Cardiac septum (tissue), 1 donor: ENCODE data around the gene DTX4. TPM values are rescaled to one million over a fixed set of nuclear protein-coding genes. Genes with fewer than 3 reads are reported as not detected.

Experiments
- DNase-seq: peaks from one replicate; pipeline ENCODE4 v3.0.0-alpha.2; 2020; ENCODE audit warnings: low spot score
- intact Hi-C: fragments of 100-400 bp; cut with DNase I; formaldehyde crosslinking; loops from one replicate; pipeline ENCODE4 v1.14.0; 2022
- total RNA-seq: library from RNA; stranded (reverse); fragmentation: NEBNext Ultra II Directional; extraction: Animal tissue kit (Norgen Biotek cat#: 25700); gene quantifications from one replicate; pipeline ENCODE4 v1.2.1, GENCODE V29; 2021
- donor health status: DM: no; HTN: no; CAD: no.

Gene DTX4
- total RNA-seq, 1 donor from 2014 or later = 1.5 TPM

DNA sequence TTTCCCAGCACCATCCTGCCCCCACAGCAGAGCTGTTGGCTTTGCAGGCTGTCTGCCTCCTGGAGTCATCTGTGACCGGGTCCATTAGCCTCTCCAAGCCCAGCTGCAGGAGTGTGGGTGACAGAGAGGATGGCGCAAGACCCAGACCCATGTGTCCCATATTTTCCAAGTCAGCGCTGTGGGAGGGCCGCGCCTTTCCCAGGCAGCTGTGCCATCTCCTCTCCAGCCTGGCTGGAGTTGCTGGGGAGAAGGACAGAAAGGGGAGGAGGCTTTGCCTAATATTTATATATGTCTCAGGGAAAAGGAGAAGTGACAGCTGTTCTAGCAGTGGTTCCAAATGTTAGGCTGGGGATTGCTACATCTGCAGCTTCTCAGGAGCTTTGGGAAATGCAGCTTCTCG lies 15.7 kb downstream of the DTX4 start:
- no peak for DNase-seq
- intact Hi-C loops = no loop called here

DNA sequence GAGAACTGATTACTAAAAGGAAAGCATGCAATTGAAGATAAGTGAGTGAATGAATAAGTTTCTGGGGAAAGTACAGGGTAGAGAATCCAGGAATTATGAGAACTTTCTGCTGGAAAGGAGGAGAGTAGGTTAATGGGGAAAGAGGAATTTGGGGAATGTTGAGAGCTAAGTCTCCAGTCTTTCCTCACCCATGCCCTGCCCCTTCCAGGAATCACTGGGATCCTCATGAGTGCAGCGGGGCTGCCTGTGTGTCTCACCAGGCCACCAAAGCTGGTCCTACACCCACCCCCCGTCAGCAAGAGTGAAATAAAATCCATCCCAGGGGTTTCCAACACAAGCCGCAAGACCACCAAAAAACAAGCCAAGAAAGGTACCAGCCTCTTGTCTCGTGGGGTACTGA lies 17.0 kb downstream of the DTX4 start:
- intact Hi-C loops = no loop called here
- no peak for DNase-seq

DNA sequence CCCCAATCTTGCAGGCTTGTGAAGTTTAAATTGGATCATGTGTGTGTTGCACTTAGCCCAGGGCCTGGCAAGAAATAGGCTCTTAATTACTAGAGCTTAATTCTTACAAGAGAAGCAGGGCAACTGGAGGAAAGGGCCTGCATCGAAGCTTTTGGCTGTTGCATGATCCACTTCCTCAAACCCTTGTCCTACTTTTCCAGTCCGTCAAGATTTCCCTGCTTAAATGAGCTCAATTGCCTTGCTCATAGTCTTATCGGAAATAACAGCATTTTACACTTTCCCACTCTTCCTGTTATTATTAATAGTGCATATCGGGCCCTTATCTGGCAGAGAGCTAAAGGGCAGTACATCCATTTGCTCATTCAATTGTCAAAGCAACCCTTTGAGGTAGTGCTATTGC lies 18.1 kb downstream of the DTX4 start:
- intact Hi-C loops = no loop called here
- no peak for DNase-seq

DNA sequence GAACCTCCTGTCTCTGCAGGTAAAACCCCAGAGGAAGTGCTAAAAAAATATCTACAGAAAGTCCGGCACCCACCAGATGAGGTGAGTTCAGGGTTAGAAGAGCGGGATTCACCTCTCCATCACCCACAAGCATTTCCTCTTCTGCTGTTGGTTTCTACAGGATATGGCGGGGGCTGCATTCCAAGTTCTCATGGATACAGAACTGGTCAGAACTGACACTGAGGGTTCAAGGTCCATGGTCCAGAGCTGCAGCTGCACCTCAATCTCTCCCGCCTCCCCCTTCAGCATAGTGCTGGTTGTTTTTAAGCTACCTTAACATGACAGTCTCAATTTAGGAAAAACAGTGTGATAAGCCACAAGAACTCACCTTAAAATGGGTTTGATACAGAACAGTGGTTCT lies 19.2 kb downstream of the DTX4 start:
- DNase-seq = no peak
- intact Hi-C loops = no loop called here

DNA sequence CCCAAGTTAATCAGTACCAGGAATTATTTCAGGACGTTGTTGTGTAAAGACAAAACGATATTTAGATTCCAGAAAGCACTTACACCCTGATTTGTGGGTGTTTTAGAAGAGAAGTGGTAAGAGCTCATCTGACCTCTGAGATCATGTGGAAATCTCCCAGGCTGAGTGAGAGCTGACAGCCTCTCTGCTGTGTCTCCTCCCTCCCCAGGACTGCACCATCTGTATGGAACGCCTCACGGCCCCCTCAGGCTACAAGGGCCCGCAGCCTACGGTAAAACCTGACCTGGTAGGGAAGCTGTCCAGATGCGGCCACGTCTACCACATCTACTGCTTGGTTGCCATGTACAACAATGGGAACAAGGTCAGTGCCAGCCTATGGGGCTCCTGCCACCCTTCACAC lies 20.0 kb downstream of the DTX4 start:
- intact Hi-C loops = no loop called here

DNA sequence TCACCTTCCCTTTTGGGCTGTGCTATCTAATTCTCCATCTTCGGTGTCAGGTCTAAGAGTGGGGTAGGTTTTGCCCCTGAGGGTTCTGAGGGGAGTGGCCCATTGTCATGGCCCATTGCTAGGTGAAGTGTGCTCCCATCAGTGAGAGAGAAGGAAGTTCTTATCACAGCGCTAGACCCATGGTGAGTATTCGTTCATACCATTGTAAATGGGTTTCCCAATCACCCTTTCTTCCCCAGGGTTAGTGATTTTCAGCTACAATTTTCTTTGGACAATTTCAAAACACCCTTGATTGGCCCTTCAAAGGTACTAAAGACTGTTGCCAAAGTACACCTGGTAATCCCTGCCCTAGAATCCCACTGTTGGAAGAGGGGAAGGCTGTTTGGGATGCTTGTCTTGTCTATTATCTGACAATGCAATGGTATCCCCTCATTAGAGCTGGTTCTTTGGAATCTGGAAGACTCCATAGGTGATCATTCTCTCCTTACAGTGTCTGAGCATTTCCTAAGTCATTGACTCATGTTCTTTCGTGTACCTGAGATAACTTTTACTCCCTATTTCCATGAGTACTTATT lies 20.6 kb downstream of the DTX4 start:
- DNase-seq = no peak
- intact Hi-C loops = no loop called here

More for the DNA sequence above, 20.0 kb downstream of the DTX4 start:
- no peak for DNase-seq

DNA sequence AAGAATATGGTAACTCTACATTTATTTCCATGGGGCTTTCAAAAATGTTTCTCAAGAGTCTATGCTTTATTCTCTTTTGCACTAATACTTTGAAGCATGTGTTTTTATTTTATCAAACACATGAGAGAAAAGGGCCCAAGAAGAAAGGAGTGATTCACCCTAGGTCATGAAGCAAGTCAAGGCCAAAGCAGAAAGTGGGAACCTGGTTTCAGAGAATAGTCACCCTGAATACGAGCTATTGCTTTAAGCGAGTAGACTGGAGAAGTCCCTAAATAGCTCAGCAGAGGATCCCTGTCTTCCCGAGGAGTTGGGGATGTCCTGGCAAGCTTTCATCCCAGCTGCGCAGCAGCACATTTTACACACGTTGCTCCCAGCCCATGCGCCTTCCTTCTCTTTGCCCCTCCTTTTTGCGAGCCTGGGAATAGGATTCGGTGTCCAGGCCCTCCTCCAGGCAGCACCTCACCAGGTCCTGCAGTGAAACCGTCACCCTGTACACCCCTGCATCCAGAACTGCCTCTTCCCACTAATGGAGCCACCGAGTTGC lies 21.7 kb downstream of the DTX4 start:
- DNase-seq = no peak
- intact Hi-C loops = no loop called here

DNA sequence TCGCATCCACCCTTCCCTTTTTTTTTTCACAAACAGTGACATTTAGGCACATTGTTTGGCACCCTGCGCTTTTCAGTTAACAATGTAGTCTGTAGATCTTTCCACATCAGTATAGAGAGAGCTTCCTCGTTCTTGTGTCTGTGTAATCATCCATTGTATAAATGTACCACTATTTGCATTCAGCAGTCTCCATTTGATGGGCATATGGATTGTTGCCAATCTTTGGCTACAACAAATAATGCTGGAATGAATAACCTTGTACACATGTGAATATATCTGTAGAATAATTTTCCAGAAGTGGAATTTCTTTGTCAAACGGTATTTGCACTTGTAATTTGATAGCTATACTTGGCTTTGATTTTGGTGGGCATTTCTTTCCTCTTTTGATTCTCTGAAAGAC lies 23.7 kb downstream of the DTX4 start:
- DNase-seq = no peak
- intact Hi-C loops = no loop called here

DNA sequence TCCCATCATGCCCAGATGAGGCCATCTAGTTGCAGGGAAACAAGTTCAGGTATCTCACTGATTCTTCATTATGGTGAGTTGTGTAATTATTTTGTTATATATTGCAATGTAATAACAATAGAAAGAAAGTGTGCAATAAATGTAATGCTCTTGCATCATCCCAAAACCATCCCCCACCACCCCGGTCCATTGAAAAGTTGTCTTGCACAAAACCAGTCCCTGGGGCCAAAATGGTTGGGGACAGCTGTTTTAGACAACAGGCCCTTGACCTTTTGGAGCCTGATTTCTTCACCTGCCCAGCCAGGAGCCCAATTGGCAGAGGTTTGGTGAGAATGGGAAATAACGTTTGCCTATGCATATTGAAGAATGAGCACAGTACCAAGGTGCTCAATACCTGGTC lies 24.8 kb downstream of the DTX4 start:
- no peak for DNase-seq
- intact Hi-C loops = no loop called here

DNA sequence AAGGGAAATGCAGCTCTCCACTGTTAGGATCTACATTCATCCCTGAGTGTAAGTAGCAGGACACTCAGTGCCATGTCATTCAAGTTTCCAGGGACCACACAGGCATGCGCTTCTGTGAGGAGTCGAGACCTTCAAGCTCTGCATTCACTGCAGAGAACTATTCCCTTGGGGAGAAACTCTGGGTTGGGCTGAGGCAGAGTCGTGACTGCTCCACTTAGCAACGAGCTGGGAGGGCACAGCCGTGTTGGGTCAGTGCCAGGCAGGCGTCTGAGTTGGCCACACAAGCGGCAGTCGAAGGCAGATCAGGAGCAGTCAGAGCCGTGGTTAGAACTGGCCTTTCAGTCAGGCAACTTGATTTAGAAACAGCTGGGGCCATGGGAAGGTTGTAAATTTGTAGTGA lies 26.1 kb downstream of the DTX4 start:
- no peak for DNase-seq
- intact Hi-C loops = no loop called here

DNA sequence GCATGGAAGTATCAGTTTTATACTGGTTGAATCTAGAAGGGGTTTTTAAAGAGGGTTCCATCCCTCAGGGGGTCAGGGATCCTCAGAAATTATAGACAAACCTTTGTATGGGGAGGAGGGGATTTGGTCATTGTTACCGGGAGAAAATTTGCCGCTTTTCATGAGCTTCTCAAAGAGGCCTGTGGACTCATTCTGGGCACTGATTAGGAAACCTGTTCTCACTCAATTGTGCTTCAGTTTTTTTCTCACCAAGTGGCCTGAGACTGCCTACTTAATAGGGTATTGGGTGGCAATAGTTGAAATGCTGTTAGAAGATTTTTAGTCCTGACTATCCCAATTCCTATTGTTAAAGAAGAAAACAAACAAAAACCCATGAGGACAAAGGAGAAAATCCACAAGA lies 26.8 kb downstream of the DTX4 start:
- no peak for DNase-seq
- intact Hi-C loops = no loop called here

DNA sequence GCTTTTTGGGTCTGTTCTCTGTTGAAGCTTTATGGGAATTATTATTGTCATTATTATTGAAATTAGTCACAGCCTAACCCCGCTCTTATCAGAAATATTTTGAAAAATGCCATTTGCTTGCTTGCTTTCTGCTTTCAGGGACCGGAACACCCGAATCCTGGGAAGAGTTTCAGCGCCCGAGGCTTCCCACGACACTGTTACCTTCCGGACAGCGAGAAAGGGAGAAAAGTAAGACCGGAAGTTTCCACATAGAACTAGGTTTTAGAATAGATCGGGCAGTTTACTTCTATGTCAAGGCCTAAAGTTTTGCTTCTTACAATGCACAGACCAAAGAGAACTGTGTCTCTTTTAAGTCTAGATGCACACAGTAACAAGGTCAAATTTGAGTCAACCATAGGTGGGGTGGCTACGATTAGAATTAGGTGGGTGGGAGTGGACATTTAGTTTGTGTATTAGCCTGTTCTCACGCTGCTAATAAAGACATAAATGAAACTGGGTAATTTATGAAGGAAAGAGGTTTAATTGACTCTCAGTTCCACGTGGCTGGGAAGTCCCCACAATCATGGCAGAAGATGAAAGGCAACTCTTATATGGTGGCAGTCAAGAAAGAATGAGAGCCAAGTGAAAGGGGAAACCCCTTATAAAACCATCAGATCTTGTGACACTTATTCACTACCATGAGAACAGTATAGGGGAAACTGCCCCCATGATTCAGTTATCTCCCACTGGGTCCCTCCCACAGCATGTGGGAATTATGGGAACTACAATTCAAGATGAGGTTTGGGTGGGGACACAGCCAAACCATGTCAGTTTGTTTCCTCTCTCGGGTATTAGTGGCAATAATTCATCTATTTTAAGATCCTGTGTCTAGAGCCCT lies 27.9 kb downstream of the DTX4 start:
- DNase-seq = no peak
- intact Hi-C loops = no loop called here

DNA sequence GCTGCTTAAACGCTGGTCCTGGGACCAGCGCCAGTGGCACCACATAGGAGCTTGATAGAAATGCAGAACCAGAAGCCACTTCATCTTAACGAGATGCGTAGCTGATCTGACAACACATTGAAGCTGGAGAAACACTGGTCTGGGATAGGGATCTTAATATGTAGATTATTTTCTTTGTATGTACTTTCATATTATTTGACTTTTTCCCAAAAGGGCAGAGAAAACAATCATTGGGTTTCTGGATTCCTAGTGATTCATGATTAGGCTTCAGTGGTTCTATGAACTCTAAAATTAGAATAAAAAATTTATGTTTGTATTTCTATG lies 28.5 kb downstream of the DTX4 start:
- no peak for DNase-seq
- intact Hi-C loops = no loop called here

DNA sequence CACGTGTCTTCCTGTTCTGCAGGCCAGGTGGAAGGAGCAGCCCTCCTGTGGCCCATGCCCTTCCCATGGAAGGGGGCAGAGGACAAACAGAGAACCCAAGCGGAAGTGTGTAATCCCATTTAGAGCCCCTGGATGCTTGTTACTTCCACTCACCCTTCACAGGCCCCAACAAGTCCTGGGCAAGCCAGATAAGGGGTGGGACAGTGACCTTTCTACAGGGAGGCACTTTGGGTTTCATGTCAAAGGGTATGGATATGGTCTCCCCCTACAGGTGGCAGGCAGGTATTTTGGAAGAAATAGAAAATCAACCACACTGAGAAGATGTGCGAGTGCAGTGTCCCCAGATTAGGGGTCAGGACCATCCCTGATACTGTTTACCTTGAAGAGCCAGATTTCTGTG lies 29.4 kb downstream of the DTX4 start:
- intact Hi-C loops = no loop called here
- no peak for DNase-seq

DNA sequence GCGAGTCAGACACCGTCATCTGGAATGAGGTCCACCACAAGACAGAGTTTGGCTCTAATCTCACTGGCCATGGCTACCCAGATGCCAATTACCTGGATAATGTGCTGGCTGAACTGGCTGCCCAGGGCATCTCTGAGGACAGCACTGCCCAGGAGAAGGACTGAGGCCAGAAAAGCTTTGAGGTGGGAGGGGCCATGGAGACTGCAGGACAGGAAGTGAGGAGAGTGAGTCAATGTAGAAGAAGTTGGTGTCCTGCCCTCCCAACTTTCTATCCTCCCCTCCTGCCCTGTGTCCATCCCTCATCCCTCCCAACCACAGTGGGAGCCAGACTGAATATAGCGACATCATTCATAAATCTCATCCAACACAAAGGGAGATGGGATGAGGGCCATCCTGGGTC lies 32.8 kb downstream of the DTX4 start:
- intact Hi-C loops = no loop called here
- DNase-seq = no peak

DNA sequence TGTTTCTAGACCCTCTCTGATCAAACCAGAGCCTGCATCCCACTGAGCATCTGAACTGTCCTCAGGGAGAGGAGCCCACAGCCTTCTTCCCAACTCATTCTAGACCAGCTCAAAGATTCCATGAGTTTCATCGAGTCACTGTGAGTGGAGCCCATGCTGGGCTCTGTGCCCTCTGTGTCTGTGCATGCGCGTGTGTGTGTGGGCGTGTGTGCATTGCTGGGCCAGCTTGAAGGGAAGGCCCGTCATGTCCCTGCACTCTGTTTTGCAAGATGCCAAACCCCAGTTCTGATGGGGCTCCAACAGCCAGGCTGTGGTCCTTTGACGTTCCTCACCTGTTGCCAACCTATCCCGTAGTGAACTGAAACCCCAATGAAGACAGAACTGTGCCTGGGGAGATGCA lies 33.7 kb downstream of the DTX4 start:
- intact Hi-C loops = no loop called here
- no peak for DNase-seq

DNA sequence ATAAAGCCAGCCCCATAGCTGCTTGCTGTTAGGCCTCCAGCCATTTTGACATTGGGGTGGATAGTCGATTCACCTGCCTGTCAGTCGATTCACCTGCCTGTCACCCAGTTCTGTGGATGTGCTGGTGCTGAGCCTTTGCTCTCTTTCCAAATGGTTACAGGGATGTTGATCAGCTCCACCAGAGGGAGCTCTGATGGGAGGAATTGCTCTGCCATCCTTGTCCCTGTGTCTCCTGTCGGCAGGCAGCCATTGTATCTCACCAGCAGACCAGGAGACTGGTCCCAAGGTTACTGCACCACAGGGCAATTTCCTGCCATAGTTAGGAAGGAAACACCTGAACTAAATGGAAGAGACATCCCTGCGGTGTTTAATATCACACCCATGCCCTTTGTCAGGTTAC lies 34.7 kb downstream of the DTX4 start:
- DNase-seq = no peak
- intact Hi-C loops = no loop called here

DNA sequence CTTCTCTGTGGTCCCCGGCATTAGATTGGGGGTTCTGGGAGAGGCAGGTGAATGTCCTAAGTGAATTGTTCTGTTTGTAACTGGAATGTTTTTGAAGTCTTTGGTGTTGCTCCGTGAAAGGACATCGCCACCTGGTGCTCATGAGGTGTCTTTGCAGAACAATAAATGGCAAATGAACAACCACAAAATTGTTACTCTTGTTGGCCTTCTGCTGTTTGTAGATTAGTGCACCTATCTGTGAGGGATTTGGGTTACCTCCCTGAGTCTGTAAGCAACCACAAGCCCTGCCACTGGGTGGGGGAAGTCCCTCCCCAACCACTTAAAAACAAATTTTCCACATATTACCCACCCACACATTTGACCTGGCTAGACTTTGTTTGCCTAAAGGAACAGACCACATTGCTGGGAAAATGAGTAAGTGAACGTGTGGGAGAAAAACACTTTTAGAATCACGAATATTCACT lies 36.1 kb downstream of the DTX4 start:
- no peak for DNase-seq
- intact Hi-C loops = loop anchor here (1.0 kb wide), 1 partner anchor 37 kb away; no protein-coding TSS in a partner anchor

DNA sequence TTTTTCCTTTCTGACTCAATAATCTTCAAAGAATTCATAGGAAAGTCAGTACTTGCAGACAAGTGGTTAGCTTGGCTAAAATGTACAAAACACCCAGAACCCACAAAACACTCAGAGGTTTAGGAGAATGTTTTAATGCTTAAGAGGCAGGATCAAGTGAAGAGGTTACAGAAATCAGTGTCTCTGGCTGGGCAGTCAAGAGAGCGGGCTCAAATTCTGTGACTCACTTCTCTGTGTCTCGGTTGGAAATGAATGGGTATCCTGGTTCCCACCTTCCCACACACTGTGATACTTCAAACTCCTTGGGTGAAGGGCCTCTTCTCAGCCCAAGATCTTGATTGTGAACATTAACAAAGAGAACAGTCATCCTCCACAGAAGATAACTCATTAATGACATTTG lies 37.0 kb downstream of the DTX4 start:
- no peak for DNase-seq
- intact Hi-C loops = loop anchor here (1.0 kb wide), 1 partner anchor 38 kb away; no protein-coding TSS in a partner anchor

DNA sequence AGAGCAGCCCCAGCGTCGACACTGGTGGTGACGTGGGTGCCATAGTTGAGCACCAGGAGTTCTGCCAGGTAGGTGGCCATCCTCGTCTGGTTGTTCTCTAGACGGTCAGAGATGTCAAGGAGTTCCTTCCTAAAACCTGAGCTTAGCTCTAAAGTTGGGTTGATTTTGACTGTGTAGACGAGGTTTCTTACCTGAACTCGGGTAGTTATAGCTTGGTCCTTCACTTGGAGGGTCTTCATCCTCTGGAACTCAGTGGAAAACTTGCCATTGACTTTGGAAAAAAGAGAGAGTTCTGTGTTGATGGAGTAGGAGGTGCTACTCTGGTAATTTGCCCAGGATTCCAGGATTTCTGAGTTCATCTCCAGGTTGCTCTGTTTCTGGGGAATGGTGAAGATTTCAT lies 40.3 kb downstream of the DTX4 start:
- DNase-seq = no peak
- intact Hi-C loops = loop anchor here (5.0 kb wide), 1 partner anchor 70 kb away; no protein-coding TSS in a partner anchor
